ENCODE data around the gene GLTP. TPM values are rescaled to one million over a fixed set of nuclear protein-coding genes. Genes with fewer than 3 reads are reported as not detected.

Gene GLTP
- total RNA-seq, 1 experiment from 2014 or later, result 30.4 TPM

DNA sequence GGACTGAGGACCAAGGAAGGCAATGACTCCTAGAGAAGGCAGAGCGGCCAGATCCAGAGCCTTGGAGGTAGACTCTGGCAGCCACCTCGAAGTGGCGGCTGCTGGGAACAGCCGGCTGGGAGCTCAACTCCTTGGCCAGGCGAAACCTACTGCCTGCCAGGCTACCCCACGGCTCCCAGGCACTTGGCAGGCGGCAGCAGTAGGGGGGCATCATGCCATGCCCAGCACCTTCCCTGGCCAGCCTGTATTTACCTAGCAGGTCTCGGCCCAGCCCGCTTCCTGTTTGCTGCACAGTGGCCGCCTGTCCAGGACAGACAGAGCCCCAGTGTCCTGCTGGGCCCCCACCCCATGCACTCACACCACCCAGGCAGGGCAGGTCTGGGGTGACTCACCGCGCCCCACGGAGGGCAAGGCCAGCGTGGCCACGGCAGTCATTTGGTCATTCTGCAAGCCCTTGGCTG, 57.4 kb downstream of the GLTP start:
- no peak for DNase-seq (ENCODE audit: low spot score)

DNA sequence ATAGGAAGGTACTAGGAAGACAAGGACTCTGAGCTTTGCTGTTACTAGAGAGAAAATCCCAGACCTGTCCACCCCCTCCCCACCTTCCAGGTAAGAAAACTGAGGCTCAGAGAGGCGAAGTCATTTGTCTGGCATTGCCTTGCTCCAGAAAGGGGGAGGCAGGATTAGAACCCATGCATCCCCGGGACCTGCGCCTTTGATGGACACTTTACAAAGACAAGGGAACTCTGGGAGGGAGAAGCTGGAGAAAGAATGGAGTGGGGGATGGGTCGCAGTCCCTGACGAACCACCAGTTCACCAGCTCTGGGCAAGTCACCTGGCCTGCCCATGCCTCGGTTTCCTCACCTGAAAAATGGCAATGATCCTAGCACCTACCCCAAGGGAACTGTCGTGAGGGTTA, 57.9 kb downstream of the GLTP start:
- DNase-seq (ENCODE audit: low spot score), result no peak

DNA sequence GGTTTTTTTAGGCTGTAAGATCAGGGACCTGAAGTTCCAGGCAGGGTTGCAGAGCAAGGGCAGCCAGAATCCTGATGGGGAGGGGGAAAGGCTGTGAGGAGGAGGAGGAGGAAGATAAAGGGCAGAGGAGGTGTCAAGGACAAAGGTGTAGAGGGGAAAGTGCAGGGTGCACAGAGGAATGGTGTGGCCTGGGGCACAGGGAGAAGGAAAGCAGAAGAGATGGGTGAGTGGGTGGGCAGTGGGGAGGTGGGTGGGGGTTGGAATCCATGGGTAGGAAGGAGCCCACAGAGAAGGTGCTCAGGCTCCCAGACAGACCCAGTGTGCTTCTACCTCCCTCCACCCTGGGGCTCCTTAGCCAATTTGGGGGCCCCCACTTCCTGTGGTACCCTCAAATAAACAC, 58.4 kb downstream of the GLTP start:
- no peak for DNase-seq (ENCODE audit: low spot score)

DNA sequence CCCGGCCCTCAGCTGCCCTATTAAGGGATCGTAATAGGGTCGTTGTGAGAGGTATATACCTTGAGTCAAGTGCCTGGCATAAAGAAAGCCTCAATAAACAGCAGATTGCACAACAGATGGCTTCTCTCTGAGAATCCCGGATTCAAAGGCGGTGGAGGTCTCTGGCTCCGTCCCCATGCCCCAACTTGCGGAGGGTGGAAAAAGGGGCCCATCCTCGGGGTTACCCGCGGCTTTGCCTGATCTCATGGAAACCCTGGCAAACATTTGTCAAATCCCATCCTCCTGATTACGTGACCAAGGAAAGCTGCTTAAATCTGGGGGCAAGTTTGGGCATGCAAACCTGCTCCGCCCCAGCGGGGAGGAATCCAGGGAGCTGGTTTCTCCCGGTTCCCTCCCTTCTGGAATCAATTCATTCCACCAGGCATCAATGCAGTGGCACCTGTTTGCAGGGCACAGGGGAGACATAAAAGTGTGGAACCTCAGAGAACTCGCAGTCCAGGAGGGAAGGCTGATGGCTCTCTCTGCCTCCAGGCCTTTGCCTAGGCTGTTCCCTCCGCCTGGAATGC, 59.4 kb downstream of the GLTP start:
- no peak for DNase-seq (ENCODE audit: low spot score)

DNA sequence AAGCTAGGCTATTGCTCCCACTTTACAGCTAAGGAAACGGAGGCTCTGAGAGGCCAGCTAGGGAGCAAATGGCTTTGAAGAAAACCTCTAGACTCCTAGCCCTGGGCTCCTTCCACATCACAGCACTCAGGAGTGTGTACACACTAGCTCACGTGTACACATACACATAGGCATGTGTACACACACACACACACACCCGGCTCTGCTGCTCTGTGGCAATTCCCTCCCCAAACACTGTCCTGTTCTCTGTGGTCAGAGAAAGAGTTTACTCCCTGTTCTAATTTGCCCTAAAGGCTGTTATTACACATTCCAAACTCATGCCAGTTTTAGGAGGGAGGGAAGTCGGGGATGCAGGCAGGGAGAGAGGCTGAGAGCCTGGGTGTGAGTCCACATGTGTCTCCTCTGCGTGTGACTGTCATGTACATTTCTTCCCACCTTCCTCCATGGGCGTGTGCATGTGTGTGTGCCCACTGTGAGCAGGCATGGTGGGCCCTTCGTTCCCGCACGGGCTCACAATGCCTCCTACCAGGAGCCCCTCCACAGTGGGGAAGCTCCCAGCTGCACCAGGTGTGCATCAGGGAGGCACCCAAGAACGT, 61.3 kb downstream of the GLTP start:
- DNase-seq (ENCODE audit: low spot score), result peak; percentile 74

DNA sequence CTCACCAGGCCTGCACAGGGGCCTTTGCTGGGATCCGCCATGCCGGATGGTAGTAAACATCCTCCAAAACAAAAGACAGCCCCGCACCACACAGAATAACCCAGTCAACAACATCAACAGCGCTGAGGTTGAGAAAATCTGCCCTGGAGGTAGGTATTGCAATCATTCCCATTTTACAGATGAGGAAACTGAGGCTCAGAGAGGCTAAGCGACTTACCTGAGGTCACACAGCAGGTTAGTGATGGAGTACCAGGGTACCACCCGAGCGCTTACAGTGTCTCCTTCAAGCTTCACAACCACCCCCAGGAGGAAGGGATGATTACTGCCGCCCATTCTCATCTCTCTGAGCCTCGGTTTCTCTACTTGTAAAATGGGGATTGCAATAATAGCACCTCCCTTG, 62.1 kb downstream of the GLTP start:
- DNase-seq (ENCODE audit: low spot score), result no peak

DNA sequence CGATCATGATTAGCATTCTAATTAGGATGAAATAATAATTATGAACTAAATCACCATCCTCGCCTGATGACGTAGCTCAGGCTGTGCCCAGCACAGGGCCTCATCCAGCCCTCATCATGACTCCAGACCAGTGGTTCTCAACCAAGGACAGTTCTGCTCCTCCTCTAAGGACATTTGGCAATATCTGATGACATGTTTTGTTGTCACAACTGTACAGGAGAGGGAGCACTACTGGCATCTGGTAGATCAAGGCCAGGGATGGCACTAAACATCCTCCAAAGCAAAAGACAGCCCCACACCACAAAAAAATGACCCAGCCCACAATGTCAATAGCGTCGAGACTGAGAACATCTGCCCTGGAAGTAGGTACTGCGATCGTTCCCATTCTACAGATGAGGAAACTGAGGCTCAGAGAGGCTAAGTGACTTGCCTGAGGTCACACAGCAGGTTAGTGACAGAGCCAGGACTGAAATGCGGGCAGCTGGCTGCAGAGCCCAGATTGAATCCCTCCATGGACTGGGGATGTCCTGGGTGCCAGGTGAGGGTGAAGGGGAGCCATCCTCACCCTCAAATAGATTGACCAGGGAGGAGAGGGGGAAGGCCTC, 62.6 kb downstream of the GLTP start:
- DNase-seq (ENCODE audit: low spot score), result no peak

DNA sequence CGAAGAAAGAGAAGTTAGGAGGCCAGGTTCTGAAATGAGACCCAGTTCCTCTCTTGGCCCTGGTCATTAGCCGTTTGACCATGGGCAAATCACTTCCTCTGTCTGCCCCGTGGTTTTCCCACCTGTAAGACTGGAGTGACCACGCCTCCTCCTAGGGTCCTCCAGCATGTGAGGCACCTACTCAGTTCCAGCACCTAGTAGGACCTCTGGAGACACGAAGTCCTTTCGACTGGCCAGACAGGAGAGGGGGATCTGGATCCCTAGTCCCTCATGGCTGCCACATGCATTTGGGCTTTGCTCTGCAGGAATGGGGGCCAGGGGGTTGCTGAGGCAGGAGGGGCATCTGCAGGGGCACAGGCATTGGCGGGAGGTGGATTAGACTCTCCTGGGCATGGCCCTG, 63.5 kb downstream of the GLTP start:
- no peak for DNase-seq (ENCODE audit: low spot score)

DNA sequence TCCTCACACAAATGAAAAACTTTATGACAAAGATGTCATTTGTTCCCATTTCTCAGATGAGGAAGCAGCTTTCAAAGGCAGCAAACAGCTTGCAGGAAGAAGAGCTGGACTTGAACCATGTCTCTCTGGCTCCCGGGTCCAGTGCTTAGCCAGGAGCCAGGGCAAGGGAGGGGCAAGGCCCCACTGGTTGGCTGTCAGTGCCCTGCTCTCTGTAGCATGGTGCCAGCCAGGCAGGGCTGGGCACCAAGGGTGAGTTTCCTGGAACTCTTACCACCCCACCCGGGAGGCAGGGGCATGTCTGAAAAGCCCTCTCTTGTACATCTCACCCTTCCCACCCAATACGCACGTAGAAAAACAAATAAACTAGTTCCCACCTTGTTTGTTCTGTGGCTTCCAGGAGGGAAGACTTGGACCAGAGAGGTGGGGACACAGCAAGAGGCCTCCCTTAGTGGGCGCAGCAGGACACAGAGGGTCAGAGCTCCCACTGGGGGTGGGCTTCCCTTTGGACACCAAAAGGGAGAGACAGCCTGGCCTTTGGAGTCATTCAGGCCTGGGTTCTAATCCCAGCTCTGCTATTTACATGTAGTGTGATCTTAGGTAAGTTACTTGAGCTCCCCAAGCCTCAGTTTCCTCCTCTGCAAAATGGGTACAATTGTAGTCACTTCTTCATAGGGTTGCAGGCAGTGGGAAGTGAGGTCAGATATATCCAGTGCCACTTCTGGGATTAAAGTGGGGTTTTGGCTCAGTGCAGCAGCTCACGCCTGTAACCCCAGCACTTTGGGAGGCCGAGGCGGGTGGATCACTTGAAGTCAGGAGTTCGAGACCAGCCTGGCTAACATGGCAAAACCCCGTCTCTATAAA, 64.4 kb downstream of the GLTP start:
- DNase-seq (ENCODE audit: low spot score), result no peak

DNA sequence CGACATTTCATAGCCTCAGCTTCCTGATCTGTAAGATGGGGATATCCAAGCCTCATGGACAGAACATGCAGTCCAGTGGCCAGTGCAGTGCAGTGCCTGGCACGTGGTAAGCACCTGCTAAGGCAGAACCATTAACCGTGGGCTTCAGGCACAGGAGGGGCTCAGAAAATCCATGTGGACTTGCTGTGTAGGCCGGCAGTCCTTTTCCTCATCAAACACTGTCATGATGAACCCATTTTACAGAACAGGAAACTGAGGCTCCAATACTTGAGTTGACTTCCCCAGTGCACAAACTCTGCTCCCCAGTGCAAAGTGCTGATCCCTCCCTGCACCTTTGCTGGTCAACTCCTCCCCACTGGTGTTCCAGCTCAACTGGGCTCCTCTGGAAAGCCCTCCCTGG, 65.1 kb downstream of the GLTP start:
- no peak for DNase-seq (ENCODE audit: low spot score)

DNA sequence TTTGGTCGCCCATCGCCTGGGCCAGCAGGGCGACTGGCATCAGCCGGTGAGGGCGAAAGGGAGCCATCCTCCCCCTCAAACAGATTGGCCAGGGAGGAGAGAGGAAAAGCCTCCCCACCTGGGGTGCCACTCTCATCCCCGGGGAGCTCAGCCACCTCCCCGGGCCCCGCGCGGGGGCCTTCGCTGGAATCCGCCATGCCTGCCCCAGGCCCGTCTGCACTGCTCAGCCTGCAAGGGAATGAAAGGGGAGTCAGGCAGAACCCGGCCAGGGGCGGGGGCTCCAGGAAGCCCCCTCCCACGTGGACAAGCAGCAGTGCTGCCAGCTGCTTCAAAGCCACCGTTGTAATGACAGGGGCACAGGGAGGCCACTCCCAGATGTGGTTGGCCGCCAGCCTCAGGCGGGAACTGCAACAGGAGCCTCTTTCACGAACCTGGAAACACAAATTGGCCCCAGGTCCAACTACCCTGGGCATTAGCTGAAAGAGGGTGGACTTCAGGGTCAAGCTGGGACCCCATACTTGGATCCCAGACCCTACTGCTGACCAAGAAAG, 65.7 kb downstream of the GLTP start:
- no peak for DNase-seq (ENCODE audit: low spot score)

DNA sequence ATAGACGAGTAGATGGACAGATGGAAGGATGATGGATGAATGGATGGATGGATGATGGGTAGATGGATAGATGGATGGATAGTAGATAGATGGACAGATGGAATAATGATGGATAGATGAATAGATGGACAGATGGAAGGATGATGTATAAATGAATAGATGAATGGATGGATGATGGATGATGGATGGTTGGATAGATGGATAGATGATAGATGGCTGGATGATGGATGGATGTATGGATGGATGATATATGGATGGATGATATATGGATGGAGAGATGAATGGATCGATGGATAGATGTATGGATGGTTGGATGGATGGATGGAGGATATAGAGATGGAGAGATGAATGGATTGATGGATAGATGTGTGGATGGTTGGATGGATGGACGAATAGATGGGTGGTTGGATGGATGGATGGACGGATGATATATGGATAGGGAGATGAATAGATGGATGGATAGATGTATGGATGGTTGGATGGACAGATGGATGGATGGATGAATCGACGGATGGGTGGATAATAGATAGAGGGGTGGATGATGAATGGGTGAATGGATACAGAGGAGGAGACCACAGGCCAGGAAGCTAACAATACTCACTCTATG, 66.4 kb downstream of the GLTP start:
- DNase-seq (ENCODE audit: low spot score), result no peak

DNA sequence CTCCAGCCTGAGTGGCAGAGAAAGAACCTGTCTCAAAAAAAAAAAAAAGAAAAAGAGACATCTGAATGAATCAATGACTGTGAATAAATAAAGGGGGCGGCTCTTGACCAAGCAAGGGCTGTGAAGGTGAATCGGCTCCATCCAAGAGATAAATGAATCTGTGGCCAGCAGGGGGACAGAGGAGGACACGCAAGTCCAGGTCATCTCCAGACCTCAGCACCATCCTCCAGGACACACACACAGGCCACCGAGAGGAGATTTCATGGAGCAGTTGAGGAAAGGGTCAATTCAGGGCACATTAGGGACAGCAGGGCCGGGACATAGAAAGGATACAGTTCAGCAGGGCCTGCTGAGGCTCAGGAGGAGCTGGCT, 68.7 kb downstream of the GLTP start:
- no peak for DNase-seq (ENCODE audit: low spot score)

DNA sequence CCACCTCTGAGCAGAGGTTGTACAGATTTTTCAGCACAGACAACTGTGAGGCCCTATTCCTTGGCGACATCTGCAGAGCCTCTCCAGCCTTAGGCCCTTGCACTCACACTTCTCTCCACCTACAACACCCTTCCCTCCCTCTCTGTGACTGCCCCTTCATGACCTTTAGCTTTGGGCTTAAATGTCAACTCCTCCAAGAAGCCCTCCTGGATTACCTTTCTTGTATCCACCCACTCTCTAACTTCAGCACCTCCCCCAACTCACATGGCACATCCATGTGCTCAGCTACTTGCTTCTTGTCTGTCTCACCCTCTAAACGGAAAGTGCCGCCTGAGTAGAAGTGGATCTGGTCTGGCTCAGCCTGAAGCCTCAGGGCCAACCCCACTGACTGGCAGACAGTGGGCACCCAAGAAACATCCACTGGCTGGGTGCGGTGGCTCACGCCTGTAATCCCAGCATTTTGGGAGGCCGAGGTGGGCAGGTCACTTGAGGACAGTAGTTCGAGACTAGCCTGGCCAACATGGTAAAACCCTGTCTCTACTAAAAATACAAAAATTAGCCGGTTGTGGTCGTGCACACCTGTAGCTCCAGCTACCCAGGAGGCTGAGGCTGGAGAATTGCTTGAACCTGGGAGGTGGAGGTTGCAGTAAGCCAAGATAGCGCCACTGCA, 69.3 kb downstream of the GLTP start:
- no peak for DNase-seq (ENCODE audit: low spot score)

DNA sequence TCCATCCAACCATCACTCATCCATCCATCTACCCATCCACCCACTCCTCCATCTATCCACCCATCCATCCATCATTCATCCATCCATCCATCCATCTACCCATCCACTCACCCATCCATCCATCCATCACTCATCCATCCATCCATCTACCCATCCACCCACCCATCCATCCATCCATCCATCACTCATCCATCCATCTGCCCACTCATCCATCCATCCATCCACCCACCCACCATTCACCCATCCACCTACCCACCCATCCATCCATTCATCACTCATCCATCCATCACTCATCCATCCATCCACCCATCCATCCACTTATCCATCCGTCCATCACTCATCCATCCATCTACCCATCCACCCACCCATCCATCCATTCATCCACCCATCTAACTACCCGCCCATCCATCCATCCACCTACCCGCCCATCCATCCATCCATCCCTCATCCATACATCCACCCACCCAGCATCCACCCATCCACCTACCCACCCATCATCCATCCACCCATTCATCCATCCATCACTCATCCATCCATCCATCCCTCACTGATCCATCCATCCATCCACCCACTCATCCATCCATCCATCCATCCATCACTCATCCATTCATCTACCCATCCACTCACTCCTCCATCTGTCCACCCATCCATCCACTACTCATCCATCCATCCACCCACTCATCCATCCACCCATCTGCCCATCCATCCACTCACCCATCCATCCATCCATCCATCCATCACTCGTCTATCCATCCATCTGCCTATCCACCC, 71.3 kb downstream of the GLTP start:
- DNase-seq (ENCODE audit: low spot score), result no peak

DNA sequence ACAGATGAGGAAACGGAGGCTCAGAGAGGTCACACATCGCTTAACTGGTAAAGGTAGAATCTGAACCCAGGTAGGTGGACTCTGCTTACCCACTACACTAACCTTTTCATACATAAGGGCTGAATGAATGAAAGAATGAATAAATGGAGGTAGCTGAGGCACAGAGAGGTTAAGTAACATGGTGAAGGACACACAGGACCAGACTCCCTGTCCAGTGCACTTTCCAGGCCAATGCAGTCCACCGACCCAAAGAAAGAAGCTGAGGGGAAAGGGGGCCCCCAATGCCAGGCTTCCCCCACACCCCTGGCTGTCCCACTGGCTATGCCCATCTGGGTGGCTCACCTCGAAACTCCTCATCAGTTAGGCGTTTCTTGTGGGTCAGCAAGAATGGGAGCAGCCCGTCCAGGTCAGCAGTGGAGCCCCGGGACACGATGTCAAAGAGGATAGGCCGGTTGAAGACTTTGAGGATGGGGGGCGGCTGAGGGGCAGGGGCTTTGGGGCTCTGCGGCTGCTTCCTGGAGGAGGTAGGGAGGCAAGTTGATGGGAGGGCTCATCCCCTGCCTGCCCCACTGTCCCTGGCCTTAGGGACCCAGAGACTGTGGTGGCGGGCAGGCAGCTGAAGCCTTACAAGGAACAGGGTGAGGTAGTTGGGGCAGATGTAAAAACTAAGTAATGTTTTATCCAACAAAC, 72.2 kb downstream of the GLTP start:
- no peak for DNase-seq (ENCODE audit: low spot score)

DNA sequence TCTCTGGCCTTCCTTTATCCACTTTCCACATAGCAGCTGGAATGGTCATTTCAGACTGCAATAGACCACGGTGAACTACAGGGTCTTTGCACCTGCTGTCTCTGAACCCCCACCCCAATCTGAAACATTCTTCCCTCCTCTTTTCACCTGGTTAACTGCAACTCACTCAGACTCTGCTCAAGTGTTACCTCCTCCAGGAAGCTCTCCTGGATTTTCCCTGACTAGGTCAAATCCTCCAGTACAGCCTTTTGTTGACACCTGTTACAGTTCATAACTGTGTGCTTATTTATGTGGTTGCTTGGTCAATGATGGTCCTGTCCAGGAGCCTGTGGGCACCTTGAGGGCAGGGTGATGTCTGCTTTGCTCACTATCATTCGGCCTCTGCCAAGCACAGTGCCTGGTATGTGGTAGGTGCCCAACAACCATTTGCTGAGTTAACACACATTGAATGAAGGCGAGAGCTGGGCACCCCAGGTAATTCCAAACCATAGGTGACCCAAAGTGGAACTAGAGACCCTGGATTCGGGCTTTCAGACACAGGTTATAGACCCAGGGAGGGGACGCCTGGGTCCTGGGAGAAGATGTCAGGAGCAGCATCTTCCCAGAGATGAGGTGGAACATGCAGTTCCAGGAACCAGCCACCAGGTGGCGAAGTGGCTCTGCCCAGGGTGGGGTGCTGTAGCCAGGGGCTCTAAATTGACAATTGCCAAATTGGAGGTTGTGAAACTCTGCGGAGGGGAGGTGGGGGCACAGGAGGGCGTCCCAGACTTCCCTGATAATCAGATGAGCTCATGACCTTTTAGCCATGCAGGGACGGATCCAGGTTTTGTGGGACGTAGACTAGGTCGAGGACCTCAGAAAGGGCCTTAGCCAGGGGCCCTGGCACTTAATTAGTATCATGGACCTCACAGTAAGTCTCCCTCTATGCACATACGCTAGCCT, 75.2 kb downstream of the GLTP start:
- no peak for DNase-seq (ENCODE audit: low spot score)

DNA sequence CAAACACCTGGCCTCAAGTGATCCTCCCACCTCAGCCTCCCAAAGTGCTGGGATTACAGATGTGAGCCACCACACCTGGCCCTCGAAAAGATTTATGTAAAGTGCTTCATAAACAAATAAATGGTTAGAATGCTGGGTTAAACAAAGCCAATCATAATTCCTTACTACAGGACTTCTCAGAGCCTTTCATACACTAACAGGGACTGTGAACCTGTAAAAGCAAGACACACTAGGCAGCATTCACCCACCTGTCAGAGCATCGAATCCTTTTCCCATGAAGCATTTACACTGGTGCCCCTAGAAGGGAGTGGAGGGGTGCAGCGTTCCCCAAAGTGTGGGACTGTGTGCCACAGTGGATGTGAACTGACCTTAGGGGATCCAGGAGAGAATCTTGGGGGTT, 76.7 kb downstream of the GLTP start:
- no peak for DNase-seq (ENCODE audit: low spot score)

DNA sequence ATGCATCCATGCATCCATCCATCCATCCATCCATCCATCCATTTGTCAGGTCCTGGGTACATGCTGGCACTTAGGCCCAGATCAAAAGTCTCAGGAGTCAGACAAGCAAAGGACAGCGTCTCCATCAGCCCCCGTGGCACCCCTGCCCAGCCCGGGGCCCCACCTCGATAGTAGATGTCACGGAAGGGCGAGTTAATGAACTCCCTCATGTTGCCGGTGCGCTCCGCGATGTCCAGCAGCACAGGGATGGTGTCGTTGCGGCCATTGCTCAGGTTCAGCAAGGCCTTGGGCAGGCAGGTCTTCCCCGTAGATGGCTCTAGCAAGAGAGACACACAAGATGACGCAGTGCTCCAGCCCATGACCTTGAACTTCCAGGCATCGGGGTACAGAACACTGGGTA, 77.5 kb downstream of the GLTP start:
- no peak for DNase-seq (ENCODE audit: low spot score)

Data from H4 (cell line).